Epidermal melanocyte (primary cell): ENCODE data around the gene THAP11.
"Not testable (repeated sequence)": the region's sequence is repeated elsewhere in the genome, so short reads cannot be mapped to it uniquely, and the experiment has no call there.

Experiments
- DNase-seq: peaks from one replicate; pipeline ENCODE4 v3.0.0; 2011; ENCODE audit warnings: low spot score; ENCODE audit not compliant: insufficient read length

Gene THAP11

DNA sequence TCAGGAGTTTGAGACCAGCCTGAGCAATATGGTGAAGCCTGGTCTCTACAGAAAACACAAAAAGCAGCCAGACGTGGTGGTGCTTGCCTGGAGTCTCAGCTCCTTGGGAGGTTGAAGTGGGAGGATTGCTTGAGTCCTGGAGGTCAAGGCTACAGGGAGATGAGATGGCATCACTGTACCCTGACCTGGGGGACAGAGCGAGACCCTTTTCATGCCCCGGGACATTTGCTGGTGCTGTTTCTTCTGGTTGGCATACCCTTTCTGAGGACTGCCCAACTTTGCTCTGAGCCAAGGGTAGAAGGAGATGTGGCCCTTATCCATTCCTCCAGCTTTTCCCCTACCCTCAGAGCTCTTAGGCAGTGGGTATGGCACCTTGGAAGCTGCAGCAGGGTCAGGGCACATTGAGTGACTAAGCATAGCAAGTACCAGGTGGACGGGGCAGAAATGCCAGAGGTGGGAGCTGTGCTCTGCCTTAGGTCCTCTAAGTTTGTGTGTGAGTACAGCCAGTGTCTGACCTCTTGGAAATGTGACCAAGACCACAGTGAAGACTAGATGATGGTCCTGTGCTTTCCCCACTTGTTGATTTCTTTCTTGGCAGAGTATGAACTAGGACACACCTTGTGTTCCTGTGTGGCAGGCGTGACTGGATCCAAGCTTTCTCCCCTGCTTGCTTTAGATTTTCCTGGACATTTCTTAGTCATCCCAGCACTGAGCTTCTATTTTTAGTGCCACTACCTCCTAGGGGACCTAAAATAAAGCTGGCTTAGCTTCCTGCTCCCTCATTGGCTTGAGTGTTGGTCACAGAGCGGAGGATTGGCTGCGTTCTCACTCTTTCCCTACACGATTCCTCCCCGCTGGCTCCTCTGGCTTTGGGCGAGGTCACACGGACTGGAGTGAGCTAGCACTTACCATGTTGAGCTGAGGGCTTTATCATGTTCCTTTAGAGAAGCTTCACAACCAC is 20.8 kb downstream of the THAP11 start:
- no peak for DNase-seq

DNA sequence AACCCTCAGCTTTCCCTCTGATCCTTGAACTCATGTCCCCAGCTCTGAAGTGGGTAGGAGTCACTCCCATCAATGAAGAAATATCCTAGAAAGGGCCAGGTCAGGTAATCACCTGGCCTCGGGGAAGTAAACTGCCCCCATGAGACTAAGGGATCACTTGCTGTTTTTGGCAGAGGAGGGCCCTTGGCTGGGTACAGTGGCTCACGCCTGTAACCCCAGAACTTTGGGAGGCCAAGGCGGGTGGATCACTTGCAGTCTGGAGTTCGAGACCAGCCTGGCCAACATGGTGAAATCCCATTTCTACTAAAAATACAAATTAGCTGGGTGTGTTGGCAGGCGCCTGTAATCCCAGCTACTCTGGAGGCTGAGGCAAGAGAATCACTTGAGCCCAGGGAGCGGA is 21.9 kb downstream of the THAP11 start:
- DNase-seq, result not testable (repeated sequence)

- no peak for DNase-seq
Observed at GRCh38 chr16:67864594-67864993, 22.5 kb downstream of the THAP11 start.

DNA sequence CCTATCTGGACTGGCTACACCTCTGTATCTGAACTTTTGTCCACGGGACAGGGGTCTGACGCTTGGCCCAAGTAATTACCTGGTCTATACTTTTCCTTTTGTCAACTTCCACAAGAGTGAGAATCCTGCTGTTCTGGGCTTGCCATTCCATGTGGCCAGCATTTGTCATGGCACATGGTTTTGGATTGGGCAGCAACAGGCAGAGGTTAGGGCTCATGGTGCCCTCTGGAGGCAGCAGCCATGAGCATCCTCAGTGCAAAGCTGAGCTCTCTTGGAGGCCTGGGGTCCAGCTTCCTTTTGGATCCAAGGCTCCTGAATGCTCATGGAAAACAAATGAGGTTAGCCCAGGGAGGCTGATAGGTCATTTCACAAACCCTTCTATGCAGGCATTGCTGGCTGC is 23.2 kb downstream of the THAP11 start:
- DNase-seq, result no peak

DNA sequence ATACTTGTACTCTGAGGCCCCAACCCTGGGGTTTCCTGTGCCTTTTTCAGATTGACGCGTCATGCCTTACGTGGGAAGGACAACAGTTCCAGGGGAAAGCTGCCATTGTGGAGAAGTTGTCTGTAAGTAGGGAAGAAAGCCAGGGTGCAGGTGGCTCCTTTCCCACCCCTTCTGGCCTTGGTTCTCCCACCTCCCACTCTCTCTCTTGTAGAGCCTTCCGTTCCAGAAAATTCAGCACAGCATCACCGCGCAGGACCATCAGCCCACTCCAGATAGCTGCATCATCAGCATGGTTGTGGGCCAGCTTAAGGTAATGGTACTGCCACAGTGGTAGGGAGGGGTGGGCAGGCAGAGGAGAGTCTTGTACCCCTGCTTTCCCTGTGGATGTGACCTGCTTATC is 26.2 kb downstream of the THAP11 start:
- no peak for DNase-seq

DNA sequence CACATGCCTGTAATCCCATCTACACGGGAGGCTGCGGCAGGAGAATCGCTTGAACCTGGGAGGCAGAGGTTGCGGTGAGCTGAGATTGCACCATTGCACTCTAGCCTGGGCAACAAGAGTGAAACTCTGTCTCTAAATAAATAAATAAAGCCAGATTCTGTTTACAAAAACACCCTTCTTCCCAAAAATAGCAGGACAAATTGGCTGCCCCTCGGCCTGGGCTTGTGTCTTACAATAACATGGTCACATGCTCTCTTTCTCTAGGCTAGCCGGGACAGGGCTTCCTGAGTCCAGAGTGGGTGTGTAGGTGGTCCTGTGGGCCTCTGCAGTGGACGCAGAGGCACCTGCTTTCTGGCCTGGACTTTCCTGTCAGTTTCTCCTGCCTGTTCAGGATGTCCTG is 27.5 kb downstream of the THAP11 start:
- DNase-seq, result no peak

DNA sequence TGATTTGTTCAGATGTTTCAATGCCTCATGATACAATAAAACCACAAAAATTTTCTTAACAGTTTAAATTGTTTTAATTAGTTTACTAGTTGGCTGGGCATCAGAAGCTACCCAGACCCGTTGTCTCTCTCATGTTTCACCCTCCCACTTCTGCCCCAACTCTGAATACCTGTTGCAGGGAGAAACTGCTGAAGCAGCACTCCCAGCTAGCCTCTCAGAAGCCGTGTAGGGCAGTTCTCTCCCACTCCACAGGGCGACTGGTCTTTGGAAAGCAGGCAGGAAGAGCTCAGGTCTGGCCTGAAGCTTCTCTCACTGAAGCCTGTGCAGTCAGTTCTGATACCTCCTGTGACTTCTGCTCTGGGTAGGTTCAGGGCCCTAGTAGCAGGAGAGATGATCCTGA is 29.1 kb downstream of the THAP11 start:
- no peak for DNase-seq

DNA sequence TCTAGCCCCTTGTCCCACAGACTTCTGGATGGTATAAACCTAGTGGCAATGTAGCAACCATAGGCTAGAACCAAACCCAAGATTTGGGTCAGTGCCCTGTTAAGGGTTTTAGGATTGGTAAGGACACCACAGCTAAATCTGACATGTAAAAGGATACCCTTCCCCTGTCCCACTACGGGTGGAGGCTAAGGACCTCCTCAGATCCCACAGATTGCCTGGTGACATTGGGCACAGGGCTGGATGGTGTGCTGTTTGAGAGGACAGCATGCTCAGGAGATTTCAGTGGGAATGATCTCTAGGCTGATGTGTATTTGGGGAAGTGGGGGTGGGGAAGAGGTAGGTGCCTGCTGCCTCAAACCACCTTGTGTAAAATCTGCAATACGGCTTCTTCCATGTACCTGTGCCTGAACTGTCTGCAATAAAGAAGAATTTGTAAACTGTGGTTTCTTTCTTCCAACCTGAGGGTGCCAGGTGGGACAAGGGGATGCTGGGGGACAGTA is 30.1 kb downstream of the THAP11 start:
- DNase-seq, result no peak

- DNase-seq, result peak; percentile 90
Observed at GRCh38 chr16:67872631-67873434, 30.7 kb downstream of the THAP11 start, which contains the start of gene EDC4. EDC4 (plus strand) TSS chr16:67873052; CDS start chr16:67873262, 210 bp downstream.

DNA sequence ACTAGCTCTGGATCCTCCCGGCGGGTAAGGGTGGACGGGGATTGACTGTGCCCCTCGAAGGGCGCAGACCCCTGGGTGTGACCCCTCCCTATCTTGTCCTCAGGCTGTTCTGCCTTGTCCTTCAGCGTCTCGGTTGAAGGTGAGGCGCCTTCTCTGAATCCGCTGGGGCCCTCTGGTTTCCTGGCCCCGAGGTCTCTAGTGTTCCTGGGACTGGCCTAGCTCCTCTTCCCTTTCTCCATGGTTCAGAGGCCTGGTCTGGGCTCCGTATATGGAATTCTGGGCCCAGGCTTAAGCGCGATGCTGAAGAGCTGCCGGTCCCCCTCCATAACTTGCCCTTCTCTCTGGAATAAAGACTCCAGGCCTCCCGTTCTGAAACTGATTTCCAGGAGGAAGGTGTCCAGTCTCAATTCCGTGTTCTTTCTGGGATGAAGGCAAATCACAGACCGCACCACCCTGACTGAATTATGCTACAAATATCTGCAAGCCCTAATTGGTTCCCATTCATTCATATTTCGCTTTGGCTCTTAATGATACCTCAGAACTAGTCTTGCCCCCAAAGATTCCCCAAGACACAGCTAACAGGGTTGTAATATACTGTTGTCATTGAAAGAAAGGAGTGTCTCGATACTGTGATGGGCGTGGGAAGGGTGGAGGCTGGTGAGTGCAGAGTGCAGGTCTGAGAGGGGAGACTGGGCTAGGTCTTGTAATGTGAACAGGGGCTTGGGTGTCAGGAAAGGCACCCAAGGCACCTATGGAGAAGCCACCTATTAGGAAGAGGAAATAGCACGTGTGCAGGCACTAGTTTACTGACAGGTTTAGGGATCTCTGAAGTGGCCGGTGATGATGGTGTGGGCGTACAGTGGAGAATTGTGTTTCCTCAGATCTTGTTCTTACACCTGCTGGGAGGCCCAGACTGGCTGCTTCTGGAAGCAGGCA is 31.6 kb downstream of the THAP11 start:
- DNase-seq, result no peak

DNA sequence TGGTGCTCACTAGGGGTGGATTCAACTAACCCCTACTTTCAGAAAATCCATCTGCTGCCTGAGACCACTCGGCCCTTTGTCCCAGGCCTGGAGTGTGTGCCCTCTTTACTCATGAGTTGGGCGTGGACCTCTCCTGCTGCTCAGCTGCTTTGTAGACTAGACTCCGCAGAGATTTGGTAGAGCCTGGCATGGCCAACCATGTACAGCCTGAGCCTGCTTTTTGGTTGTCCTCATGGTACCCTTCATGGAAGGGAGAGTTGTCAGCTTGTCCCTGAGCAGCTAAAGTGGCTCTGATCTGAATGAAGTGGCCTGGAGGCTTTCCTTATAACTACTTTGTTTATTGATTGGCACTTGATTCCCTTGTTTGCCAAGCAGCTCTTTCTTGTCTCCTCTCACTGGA is 32.3 kb downstream of the THAP11 start:
- DNase-seq, result no peak

DNA sequence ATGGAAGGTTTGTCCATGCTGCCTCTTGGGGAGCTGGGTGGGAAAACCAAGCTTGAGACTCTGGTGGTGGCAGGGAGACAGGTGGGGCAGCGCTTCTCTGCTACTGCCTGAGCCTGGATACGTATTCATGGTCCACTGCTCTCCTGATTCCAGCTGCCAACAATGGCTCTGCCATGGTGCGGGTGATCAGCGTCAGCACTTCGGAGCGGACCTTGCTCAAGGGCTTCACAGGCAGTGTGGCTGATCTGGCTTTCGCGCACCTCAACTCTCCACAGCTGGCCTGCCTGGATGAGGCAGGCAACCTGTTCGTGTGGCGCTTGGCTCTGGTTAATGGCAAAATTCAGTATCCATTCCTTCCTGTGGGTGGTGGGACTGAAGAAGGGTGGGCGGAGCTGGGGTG is 34.9 kb downstream of the THAP11 start:
- DNase-seq, result no peak

DNA sequence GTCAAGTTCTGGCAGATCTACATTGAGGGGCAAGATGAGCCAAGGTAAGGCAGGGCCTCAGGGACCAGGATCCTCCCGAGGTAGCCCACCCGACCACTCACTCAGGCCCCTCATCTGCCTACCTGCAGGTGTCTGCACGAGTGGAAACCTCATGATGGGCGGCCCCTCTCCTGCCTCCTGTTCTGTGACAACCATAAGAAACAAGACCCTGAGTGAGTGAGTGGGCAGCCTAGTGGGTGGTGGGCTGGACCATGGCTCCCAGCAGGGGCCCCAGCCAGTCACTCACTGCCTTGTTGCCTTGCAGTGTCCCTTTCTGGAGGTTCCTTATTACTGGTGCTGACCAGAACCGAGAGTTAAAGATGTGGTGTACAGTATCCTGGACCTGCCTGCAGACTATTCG is 36.1 kb downstream of the THAP11 start:
- DNase-seq, result no peak

DNA sequence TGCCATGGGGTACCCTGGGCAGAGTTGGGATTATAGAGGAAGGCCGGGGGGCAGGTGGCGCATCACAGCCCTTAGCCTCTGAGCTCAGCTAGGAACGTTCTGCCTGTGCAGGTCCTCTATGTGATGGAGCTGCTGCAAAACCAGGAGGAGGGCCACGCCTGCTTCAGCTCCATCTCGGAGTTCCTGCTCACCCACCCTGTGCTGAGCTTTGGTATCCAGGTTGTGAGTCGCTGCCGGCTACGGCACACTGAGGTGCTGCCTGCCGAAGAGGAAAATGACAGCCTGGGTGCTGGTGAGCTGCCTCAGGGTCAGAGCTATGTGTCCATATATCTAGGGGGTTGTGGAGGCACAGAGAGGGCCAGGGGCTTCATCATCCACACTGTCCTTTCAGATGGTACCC is 36.7 kb downstream of the THAP11 start:
- DNase-seq, result no peak

- DNase-seq, result no peak
Observed at GRCh38 chr16:67879462-67879861, 37.3 kb downstream of the THAP11 start.

DNA sequence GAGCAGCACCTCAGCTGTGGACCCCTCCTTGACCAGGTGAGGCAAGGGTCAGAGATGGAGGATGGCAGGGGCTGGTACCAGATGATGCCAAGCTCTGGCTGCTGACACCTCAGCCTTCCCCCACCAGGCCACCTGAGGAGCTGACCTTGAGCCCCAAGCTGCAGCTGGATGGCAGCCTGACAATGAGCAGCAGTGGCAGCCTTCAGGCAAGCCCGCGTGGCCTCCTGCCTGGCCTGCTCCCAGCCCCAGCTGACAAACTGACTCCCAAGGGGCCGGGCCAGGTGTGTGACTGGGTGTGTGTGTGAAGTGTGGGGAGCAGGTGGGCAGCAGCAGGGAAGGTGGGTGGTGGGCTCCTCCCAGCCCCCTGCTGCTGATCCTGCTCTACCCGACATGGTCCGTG is 37.8 kb downstream of the THAP11 start:
- no peak for DNase-seq

DNA sequence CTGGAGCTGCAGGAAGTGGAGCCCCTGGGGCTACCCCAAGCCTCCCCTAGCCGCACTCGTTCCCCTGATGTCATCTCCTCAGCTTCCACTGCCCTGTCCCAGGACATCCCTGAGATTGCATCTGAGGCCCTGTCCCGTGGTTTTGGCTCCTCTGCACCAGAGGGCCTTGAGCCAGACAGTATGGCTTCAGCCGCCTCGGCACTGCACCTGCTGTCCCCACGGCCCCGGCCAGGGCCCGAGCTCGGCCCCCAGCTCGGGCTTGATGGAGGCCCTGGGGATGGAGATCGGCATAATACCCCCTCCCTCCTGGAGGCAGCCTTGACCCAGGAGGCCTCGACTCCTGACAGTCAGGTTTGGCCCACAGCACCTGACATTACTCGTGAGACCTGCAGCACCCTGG is 38.5 kb downstream of the THAP11 start:
- no peak for DNase-seq

GRCh38 chr16:67881621-67882161 is 39.6 kb downstream of the THAP11 start:
- DNase-seq, result no peak

GRCh38 chr16:67882374-67883145 is 40.4 kb downstream of the THAP11 start:
- no peak for DNase-seq
